Hepatocyte (in vitro differentiated cells): Measurements from ENCODE around the gene EFL1.

ENCODE experiments used
- CTCF ChIP-seq: fragments of 200-600 bp; sonication (generic); IDR thresholded peaks from 2 replicates; pipeline ENCODE4 v1.5.1; 2016; ENCODE audit warnings: antibody characterized with exemption, mild to moderate bottlenecking; ENCODE audit not compliant: poor library complexity
- EZH2 ChIP-seq: fragments of 200-600 bp; sonication (generic); IDR thresholded peaks from 2 replicates; pipeline ENCODE4 v1.6.1; 2016; ENCODE audit warnings: antibody characterized with exemption, mild to moderate bottlenecking, borderline replicate concordance
- EZH2phosphoT487 ChIP-seq: fragments of 200-600 bp; sonication (generic); IDR thresholded peaks from one replicate; pipeline ENCODE4 v1.6.1; 2018; ENCODE audit warnings: antibody characterized with exemption, mild to moderate bottlenecking, low read depth, moderate library complexity; ENCODE audit not compliant: unreplicated experiment, severe bottlenecking

- TF ChIP-seq CTCF = no peak
- no peak for TF ChIP-seq EZH2
- TF ChIP-seq EZH2phosphoT487 = no peak
Observed at GRCh38 chr15:82132096-82132495, 130.4 kb downstream of the EFL1 start.
